Right kidney (tissue), 9 donors: ENCODE measurements around the gene NPM1.
A peak's percentile ranks its signal among the peaks of the same experiment; 100 is the strongest.
"Not testable (repeated sequence)": the region's sequence is repeated elsewhere in the genome, so short reads cannot be mapped to it uniquely, and the experiment has no call there.

Experiments used
- DNase-seq: peaks from one replicate; pipeline ENCODE4 v3.0.0-alpha.2; 2016
- long read RNA-seq, 8 donors: transcript quantifications; one replicate each; lab custom pipeline, GENCODE V29; 2026

The NPM1 gene
- long read RNA-seq, donor 1, transcript NPM1-201 (11 exons, 1,758 nt): major isoform, 637 of 1,256 reads
- long read RNA-seq, donor 1, transcript NPM1-212 (2 exons, 640 nt): minor isoform, 19 of 1,256 reads
- long read RNA-seq, donor 1, transcript NPM1-203 (10 exons, 1,598 nt): minor isoform, 47 of 1,256 reads
- long read RNA-seq, donor 1, transcript NPM1-205 (5 exons, 670 nt): minor isoform, 37 of 1,256 reads
- long read RNA-seq, donor 1, partial matches to known transcripts: 420 of 1,256 reads
- long read RNA-seq, donor 1, other reads (novel, unspliced or antisense): 73 of 1,256 reads
- long read RNA-seq, donor 2, transcript NPM1-205 (5 exons, 670 nt): minor isoform, 14 of 477 reads
- long read RNA-seq, donor 2, transcript NPM1-201 (11 exons, 1,758 nt): major isoform, 293 of 477 reads
- long read RNA-seq, donor 2, transcript NPM1-203 (10 exons, 1,598 nt): minor isoform, 21 of 477 reads
- long read RNA-seq, donor 2, transcript NPM1-202 (10 exons, 1,237 nt): minor isoform, 7 of 477 reads
- long read RNA-seq, donor 2, partial matches to known transcripts: 108 of 477 reads
- long read RNA-seq, donor 2, other reads (novel, unspliced or antisense): 25 of 477 reads
- long read RNA-seq, donor 3, transcript NPM1-205 (5 exons, 670 nt): minor isoform, 22 of 396 reads
- long read RNA-seq, donor 3, transcript NPM1-201 (11 exons, 1,758 nt): major isoform, 207 of 396 reads
- long read RNA-seq, donor 3, transcript NPM1-203 (10 exons, 1,598 nt): minor isoform, 21 of 396 reads
- long read RNA-seq, donor 3, partial matches to known transcripts: 118 of 396 reads
- long read RNA-seq, donor 3, other reads (novel, unspliced or antisense): 21 of 396 reads
- long read RNA-seq, donor 4, transcript NPM1-205 (5 exons, 670 nt): minor isoform, 31 of 742 reads
- long read RNA-seq, donor 4, transcript NPM1-212 (2 exons, 640 nt): minor isoform, 8 of 742 reads
- long read RNA-seq, donor 4, transcript NPM1-203 (10 exons, 1,598 nt): minor isoform, 21 of 742 reads
- long read RNA-seq, donor 4, transcript NPM1-201 (11 exons, 1,758 nt): major isoform, 339 of 742 reads
- long read RNA-seq, donor 4, partial matches to known transcripts: 308 of 742 reads
- long read RNA-seq, donor 4, other reads (novel, unspliced or antisense): 22 of 742 reads
- long read RNA-seq, donor 5, transcript NPM1-203 (10 exons, 1,598 nt): minor isoform, 40 of 869 reads
- long read RNA-seq, donor 5, transcript NPM1-202 (10 exons, 1,237 nt): minor isoform, 11 of 869 reads
- long read RNA-seq, donor 5, transcript NPM1-201 (11 exons, 1,758 nt): major isoform, 512 of 869 reads
- long read RNA-seq, donor 5, transcript NPM1-205 (5 exons, 670 nt): minor isoform, 36 of 869 reads
- long read RNA-seq, donor 5, partial matches to known transcripts: 219 of 869 reads
- long read RNA-seq, donor 5, other reads (novel, unspliced or antisense): 40 of 869 reads
- long read RNA-seq, donor 6, transcript NPM1-205 (5 exons, 670 nt): minor isoform, 23 of 514 reads
- long read RNA-seq, donor 6, transcript NPM1-212 (2 exons, 640 nt): minor isoform, 12 of 514 reads
- long read RNA-seq, donor 6, transcript NPM1-201 (11 exons, 1,758 nt): major isoform, 298 of 514 reads
- long read RNA-seq, donor 6, transcript NPM1-203 (10 exons, 1,598 nt): minor isoform, 22 of 514 reads
- long read RNA-seq, donor 6, partial matches to known transcripts: 137 of 514 reads
- long read RNA-seq, donor 6, other reads (novel, unspliced or antisense): 12 of 514 reads
- long read RNA-seq, donor 7, transcript NPM1-203 (10 exons, 1,598 nt): minor isoform, 32 of 974 reads
- long read RNA-seq, donor 7, transcript NPM1-202 (10 exons, 1,237 nt): minor isoform, 10 of 974 reads
- long read RNA-seq, donor 7, transcript NPM1-201 (11 exons, 1,758 nt): major isoform, 548 of 974 reads
- long read RNA-seq, donor 7, transcript NPM1-205 (5 exons, 670 nt): minor isoform, 25 of 974 reads
- long read RNA-seq, donor 7, partial matches to known transcripts: 293 of 974 reads
- long read RNA-seq, donor 7, other reads (novel, unspliced or antisense): 50 of 974 reads
- long read RNA-seq, donor 8, transcript NPM1-201 (11 exons, 1,758 nt): major isoform, 404 of 678 reads
- long read RNA-seq, donor 8, transcript NPM1-203 (10 exons, 1,598 nt): minor isoform, 24 of 678 reads
- long read RNA-seq, donor 8, transcript NPM1-205 (5 exons, 670 nt): minor isoform, 34 of 678 reads
- long read RNA-seq, donor 8, transcript NPM1-202 (10 exons, 1,237 nt): minor isoform, 10 of 678 reads
- long read RNA-seq, donor 8, partial matches to known transcripts: 172 of 678 reads
- long read RNA-seq, donor 8, other reads (novel, unspliced or antisense): 26 of 678 reads

- peak; percentile 92 for DNase-seq
Observed at GRCh38 chr5:171387345-171387969, at the start of gene NPM1. TSS of gene NPM1 (plus strand) at chr5:171387849. CDS start at chr5:171387949, 100 bp downstream.

GRCh38 chr5:171340042-171340441, 47.6 kb upstream of the NPM1 start:
- no peak for DNase-seq

GRCh38 chr5:171340491-171340890, 47.2 kb upstream of the NPM1 start:
- DNase-seq: no peak

GRCh38 chr5:171342362-171343111, 45.1 kb upstream of the NPM1 start:
- no peak for DNase-seq

- DNase-seq: no peak
Observed at GRCh38 chr5:171344936-171345608, 42.6 kb upstream of the NPM1 start.

- DNase-seq: no peak
Observed at GRCh38 chr5:171351536-171352073, 36.0 kb upstream of the NPM1 start.

GRCh38 chr5:171355302-171355724, 32.3 kb upstream of the NPM1 start:
- no peak for DNase-seq

- DNase-seq: no peak
Observed at GRCh38 chr5:171357843-171358242, 29.8 kb upstream of the NPM1 start.

GRCh38 chr5:171361151-171361550, 26.5 kb upstream of the NPM1 start:
- DNase-seq: not testable (repeated sequence)

GRCh38 chr5:171363249-171363648, 24.4 kb upstream of the NPM1 start:
- DNase-seq: not testable (repeated sequence)

- DNase-seq: no peak
Observed at GRCh38 chr5:171363846-171364245, 23.8 kb upstream of the NPM1 start.

GRCh38 chr5:171365351-171365750, 22.3 kb upstream of the NPM1 start:
- no peak for DNase-seq

GRCh38 chr5:171366645-171367044, 21.0 kb upstream of the NPM1 start:
- DNase-seq: no peak

- no peak for DNase-seq
Observed at GRCh38 chr5:171367424-171368370, 20.0 kb upstream of the NPM1 start.

GRCh38 chr5:171369056-171369455, 18.6 kb upstream of the NPM1 start:
- DNase-seq: no peak

GRCh38 chr5:171369898-171370297, 17.8 kb upstream of the NPM1 start:
- DNase-seq: no peak

- not testable (repeated sequence) for DNase-seq
Observed at GRCh38 chr5:171370881-171371280, 16.8 kb upstream of the NPM1 start.
